ENCODE measurements around the gene CCDC71L.

Gene CCDC71L

GRCh38 chr7:106658316-106659165 lies 2.4 kb downstream of the CCDC71L start:
- DNase-seq, result no peak

- DNase-seq, result no peak
Measured at GRCh38 chr7:106657085-106657991, 3.6 kb downstream of the CCDC71L start.

- DNase-seq, result no peak
Measured at GRCh38 chr7:106655703-106656498, 5.1 kb downstream of the CCDC71L start.

GRCh38 chr7:106653488-106653887 lies 7.5 kb downstream of the CCDC71L start:
- DNase-seq, result no peak

- no peak for DNase-seq
Measured at GRCh38 chr7:106652909-106653308, 8.0 kb downstream of the CCDC71L start.

GRCh38 chr7:106652092-106652491 lies 8.9 kb downstream of the CCDC71L start:
- DNase-seq, result no peak

- no peak for DNase-seq
Measured at GRCh38 chr7:106646256-106646655, 14.7 kb downstream of the CCDC71L start.

GRCh38 chr7:106644999-106645398 lies 16.0 kb downstream of the CCDC71L start:
- DNase-seq, result no peak

- no peak for DNase-seq
Measured at GRCh38 chr7:106643216-106644000, 17.6 kb downstream of the CCDC71L start.

GRCh38 chr7:106641416-106641815 lies 19.5 kb downstream of the CCDC71L start:
- no peak for DNase-seq

- DNase-seq, result no peak
Measured at GRCh38 chr7:106640368-106641141, 20.4 kb downstream of the CCDC71L start.

GRCh38 chr7:106639476-106640334 lies 21.3 kb downstream of the CCDC71L start:
- no peak for DNase-seq

GRCh38 chr7:106635411-106635810 lies 25.5 kb downstream of the CCDC71L start:
- DNase-seq, result no peak

- no peak for DNase-seq
Measured at GRCh38 chr7:106634958-106635357, 26.0 kb downstream of the CCDC71L start.

- no peak for DNase-seq
Measured at GRCh38 chr7:106630648-106631047, 30.3 kb downstream of the CCDC71L start.

GRCh38 chr7:106629516-106629915 lies 31.4 kb downstream of the CCDC71L start:
- no peak for DNase-seq

GRCh38 chr7:106626376-106627164 lies 34.4 kb downstream of the CCDC71L start:
- no peak for DNase-seq

- DNase-seq, result no peak
Measured at GRCh38 chr7:106625678-106626301, 35.2 kb downstream of the CCDC71L start.

- DNase-seq, result no peak
Measured at GRCh38 chr7:106623853-106624252, 37.1 kb downstream of the CCDC71L start.

Measured in NCI-H1092 (cell line).